Neural cell (in vitro differentiated cells): Measurements from ENCODE around the gene TGM5.

ENCODE experiments used
- CTCF ChIP-seq: fragments of 450-650 bp; IDR thresholded peaks from 2 replicates; pipeline ENCODE4 v1.5.1; 2014; ENCODE audit warnings: antibody characterized with exemption, mild to moderate bottlenecking, moderate library complexity; ENCODE audit not compliant: poor library complexity, severe bottlenecking
- EZH2 ChIP-seq: fragments of 200-600, 300-800 bp; shearing (Covaris generic), sonication (generic); IDR thresholded peaks from 2 replicates; pipeline ENCODE4 v1.6.1; 2014; ENCODE audit warnings: antibody characterized with exemption, low read length, borderline replicate concordance, mild to moderate bottlenecking; ENCODE audit not compliant: insufficient read depth, poor library complexity, severe bottlenecking
- POLR2AphosphoS5 ChIP-seq: IDR thresholded peaks from 2 replicates; pipeline ENCODE4 v1.6.1; 2012
- RAD21 ChIP-seq: fragments of 450-650 bp; conservative IDR thresholded peaks from 2 replicates; pipeline ENCODE4 v1.6.1; 2014; ENCODE audit warnings: antibody characterized with exemption, mild to moderate bottlenecking, moderate library complexity
- REST ChIP-seq: IDR thresholded peaks from 2 replicates; pipeline ENCODE4 v1.6.1; 2012; ENCODE audit warnings: borderline replicate concordance
- SMC3 ChIP-seq: fragments of 450-650 bp; conservative IDR thresholded peaks from 2 replicates; pipeline ENCODE4 v1.6.1; 2014; ENCODE audit warnings: antibody characterized with exemption, mild to moderate bottlenecking, moderate library complexity; ENCODE audit not compliant: poor library complexity

GRCh38 chr15:43237842-43238470, 28.8 kb downstream of the TGM5 start:
- TF ChIP-seq EZH2 (no peak), CTCF (no peak), RAD21 (no peak), POLR2AphosphoS5 (no peak), SMC3 (no peak), REST (no peak)
